HK-2 (cell line): Measurements from ENCODE around the gene PLA2G4A.
"Not testable (repeated sequence)": the region's sequence is repeated elsewhere in the genome, so short reads cannot be mapped to it uniquely, and the experiment has no call there.

Experiments used
- DNase-seq: peaks from one replicate; pipeline ENCODE4 v3.0.0-alpha.2; 2018; ENCODE audit not compliant: unreplicated experiment

The PLA2G4A gene

GRCh38 chr1:186873687-186874086 lies 44.9 kb downstream of the PLA2G4A start:
- no peak for DNase-seq

DNA sequence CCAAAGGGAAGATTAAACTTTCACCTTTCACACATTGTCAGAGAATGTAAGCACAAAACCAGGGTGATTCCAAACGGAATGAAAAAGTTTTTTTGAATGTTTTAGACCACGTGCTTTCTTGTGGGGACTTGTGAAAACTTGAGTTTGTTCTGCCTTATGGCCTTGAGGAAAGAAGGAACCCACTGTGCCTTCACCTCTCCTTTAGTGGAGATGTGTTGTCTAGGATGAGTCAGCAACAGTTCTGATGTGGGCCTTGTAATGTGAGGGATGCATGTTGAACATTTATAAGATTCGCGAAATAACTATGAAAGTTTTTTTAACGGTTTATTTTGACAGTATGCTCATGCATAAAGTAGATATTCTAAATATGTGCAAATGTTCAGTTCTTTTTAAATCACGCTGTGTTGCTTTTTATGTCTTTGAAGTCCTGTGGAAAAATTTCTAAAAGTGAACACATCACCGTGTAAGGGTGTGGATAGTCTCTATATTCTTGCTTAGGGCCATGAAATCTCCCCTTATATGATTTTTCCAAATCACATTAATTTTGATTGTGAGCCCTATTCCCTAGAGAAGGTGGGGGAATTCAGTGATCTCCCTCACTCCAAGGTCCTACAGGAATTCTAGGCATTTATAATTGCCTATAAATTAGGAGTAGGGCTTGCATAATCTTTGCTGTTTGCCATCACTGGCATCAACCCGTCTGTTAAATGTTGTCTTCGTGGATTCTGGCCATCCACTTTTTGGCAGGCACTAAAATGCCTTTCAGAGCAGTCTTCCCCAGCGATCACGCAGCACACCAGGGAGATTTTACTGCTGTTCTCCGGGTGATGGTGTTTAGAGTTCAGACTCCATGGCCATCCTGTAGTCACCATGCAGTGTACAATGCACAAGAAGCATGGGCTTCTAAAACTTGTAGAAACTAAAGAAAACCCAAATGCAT lies 47.4 kb downstream of the PLA2G4A start:
- DNase-seq: no peak

DNA sequence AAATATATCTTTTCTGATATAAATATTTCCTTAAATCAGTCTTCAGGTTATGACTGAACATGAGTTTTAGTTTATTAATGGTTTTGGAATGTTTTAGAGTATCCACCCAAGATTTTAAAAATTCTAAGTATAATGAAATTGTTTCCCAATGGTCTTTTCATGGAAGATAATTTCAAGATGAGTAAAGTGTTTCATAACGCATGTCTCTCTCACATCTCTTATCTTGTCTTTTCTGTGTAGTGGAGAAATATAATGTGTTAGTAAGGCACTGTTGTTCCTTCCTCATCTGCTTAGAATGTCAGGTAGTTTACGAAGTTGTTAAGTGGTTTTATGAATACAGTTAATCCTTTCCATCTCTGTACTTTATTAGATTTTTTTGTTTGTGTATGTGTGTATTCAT lies 49.6 kb downstream of the PLA2G4A start:
- no peak for DNase-seq

GRCh38 chr1:186880982-186881381 lies 52.2 kb downstream of the PLA2G4A start:
- no peak for DNase-seq

GRCh38 chr1:186882372-186883134 lies 53.8 kb downstream of the PLA2G4A start:
- DNase-seq: no peak

- no peak for DNase-seq
Observed at GRCh38 chr1:186884251-186884650, 55.5 kb downstream of the PLA2G4A start.

- no peak for DNase-seq
Observed at GRCh38 chr1:186887203-186887602, 58.5 kb downstream of the PLA2G4A start.

DNA sequence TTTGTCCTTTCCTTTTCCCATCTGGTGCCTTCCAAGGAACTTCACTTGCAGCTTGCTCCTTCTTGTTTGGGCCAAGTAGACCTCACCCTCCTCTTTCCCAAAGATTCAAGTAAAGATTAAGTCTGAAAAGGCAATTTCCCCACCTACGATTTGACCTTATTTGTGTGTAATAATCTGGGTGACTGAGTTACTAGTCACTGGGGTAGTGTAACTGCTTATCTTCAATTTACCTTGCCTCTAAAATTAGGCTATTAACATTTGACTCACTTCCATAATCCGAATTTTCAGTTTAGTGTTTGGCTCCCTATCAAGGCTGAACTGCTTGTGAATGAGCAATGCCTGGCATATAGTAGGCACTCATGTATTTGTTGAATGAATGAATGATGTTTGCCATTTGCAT lies 59.6 kb downstream of the PLA2G4A start:
- no peak for DNase-seq

DNA sequence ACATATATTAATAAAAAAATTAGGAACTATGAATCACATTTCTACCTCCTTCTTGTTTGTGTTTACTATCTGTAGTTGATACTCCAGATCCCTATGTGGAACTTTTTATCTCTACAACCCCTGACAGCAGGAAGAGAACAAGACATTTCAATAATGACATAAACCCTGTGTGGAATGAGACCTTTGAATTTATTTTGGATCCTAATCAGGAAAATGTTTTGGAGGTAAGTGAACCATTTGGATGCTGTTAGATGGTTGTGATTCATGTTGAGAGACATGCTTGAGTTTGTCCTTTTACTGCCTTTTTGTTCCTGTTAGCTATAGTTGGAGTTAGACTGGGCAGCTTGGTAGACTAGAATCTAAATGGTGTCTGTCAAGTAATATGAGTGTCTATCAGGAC lies 64.2 kb downstream of the PLA2G4A start:
- DNase-seq: no peak

- no peak for DNase-seq
Observed at GRCh38 chr1:186894415-186894814, 65.7 kb downstream of the PLA2G4A start.

GRCh38 chr1:186896211-186896610 lies 67.5 kb downstream of the PLA2G4A start:
- DNase-seq: no peak

DNA sequence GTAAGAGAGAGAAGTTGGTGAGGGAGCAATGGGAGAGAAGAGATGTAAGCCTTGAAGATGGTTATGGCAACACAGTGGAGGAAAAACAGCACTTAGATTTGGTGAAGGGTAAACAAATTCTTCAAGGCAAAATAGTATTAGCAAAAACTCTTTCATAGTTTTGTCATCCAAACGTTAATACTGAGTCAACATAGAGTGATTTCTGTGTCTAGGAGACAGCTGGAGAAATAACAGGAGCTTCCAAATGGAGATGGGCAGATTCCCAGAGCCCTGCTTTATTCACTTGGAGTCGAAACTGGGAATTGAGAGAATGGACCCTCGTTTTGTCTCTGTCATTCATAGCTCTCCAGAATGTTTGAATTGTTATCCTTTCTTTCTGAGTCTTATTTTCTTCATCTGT lies 68.3 kb downstream of the PLA2G4A start:
- DNase-seq: no peak

GRCh38 chr1:186899577-186899976 lies 70.8 kb downstream of the PLA2G4A start:
- no peak for DNase-seq

DNA sequence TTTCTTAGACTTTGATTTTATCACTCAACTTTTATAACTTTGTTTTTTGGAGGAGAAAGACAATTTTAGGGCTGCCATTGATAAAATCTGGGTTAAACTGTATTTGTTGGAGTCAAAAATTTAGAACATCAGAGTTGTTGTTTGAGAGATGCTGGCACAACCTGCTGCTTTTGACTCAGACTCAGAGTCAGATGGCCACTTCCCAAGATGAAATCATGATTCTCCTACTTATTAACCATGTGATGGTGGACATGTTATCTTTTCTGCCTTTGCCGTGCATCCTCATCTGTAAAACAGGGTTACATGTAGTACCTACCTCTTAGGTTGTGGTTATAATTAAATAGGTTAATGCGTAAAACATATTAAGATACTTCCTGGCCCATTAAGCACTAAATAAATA lies 71.2 kb downstream of the PLA2G4A start:
- no peak for DNase-seq

GRCh38 chr1:186900539-186901237 lies 71.9 kb downstream of the PLA2G4A start:
- DNase-seq: no peak

DNA sequence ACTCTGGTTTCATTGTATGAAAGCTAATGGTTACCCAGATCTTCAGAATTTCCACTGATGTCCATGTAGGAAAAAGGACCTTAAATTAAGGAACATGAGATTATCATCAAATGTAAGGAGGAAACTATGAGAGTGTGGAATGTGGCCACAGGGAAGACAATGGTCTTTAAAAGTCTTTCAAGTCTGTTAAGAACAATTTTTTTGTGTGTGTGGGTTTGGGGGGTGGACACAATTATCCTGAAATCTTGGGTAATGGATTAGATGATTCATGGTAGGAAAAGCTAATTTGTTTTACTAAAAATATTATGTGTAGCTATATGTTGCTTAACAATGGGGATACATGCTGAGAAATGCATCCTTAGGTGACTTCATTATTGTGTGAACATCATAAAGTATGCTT lies 72.9 kb downstream of the PLA2G4A start:
- DNase-seq: no peak

GRCh38 chr1:186903374-186904136 lies 74.8 kb downstream of the PLA2G4A start:
- no peak for DNase-seq

DNA sequence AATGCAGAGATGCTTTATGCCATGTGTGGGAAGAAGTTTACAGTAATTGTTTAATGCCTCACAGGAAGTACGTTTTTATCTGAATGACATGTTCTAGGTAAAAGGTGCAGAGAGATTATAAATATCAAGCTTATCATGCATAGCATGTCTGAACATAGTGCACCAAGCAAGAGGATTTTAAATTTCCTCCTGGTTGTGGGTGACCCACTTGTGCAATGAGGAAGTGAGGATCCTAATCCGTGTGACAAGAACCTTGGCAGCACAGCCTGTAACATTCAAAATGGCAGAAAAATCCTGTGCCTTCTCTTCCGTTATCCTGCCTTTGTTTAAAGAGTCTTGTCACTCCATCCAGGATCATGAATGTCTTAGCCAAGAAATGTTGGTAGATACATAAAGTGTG lies 75.6 kb downstream of the PLA2G4A start:
- DNase-seq: no peak

GRCh38 chr1:186905561-186905960 lies 76.8 kb downstream of the PLA2G4A start:
- no peak for DNase-seq

DNA sequence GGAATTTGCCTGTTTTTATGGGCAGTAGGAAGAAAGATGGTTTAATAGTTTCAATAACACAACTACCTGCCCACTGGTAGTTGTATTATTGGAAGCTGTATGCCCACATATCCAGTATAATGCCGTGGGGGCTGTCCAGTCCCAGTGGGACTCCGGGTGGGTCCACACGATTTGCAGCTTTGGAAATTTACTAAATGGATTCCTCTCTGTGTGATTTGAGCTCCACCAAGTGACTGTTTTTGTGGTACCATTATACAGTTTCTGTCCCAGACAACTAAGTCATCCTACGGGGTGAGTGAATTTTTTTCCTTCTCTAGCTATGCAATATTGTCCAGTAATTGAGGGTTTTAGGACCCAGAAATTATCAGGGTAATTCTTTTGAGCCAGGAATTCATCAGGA lies 86.8 kb downstream of the PLA2G4A start:
- DNase-seq: no peak

DNA sequence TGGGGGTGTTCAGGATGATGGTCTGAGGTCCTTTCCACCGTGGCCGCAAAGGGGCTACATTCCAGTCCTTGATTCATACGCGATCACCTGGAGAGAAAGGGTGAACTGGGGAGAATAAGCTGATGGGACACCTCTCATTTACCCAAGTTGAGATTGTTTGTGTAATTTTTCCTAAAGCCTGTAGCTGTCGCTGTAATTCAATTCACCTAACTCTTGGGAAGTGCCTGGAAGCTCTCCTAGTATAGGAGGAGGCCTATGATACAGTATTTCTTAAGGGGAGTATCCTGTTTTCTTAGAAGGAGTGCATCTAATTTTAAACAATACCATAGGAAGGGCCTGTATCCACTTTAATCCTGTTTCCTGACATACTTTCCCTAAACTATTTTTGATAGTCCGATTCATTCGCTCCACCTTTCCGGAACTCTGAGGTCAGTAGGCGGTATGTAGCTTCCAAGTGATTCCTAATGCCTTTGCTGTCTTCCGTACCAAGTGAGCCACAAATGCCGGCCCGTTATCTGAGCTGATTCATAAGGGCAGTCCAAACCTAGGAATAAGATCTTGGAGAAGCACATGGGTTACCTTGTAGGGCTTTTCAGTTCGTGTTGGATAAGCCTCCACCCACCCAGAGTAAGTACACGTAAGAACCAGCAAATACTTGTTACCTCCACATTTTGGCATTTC lies 88.5 kb downstream of the PLA2G4A start:
- not testable (repeated sequence) for DNase-seq
